Kidney epithelial cell (primary cell): ENCODE data around the gene PRLHR. TPM values are rescaled to one million over a fixed set of nuclear protein-coding genes. Genes with fewer than 3 reads are reported as not detected.

Experiments
- DNase-seq: peaks from one replicate; pipeline ENCODE4 v3.0.0-alpha.2; 2010; ENCODE audit warnings: low read depth
- H3K27me3 ChIP-seq: 2 replicates; pipeline ENCODE4 v1.6.0; 2011; ENCODE audit warnings: low read length; ENCODE audit not compliant: control insufficient read depth, insufficient read depth
- H3K36me3 ChIP-seq: 2 replicates; pipeline ENCODE4 v1.5.1; 2011; ENCODE audit warnings: low read length; ENCODE audit not compliant: control insufficient read depth, insufficient read depth
- H3K4me3 ChIP-seq: 2 replicates; pipeline ENCODE4 v1.5.1; 2011; ENCODE audit warnings: low read depth, mild to moderate bottlenecking, control low read depth, low read length
- CTCF ChIP-seq: IDR thresholded peaks from 2 replicates; pipeline ENCODE4 v1.5.1; 2011; ENCODE audit warnings: mild to moderate bottlenecking, moderate library complexity, low read length, control low read depth, inconsistent platforms; ENCODE audit not compliant: insufficient read depth, poor library complexity, severe bottlenecking
- total RNA-seq: library from RNA; depleted of rRNA; stranded (reverse); fragments of >200 nt; gene quantifications from 2 replicates; pipeline ENCODE4 v1.2.3, GENCODE V29; 2015

PRLHR gene
- total RNA-seq, 1 donor from 2014 or later, result not detected

- H3K4me3 ChIP-seq, result no peak overlapping the region
- TF ChIP-seq CTCF, result peak; percentile 22
- H3K27me3 ChIP-seq, result peaks cover 10% of the 10 kb centered on the region
- H3K36me3 ChIP-seq, result no peaks in the 10 kb centered on the region
- DNase-seq, result no peak
Measured at GRCh38 chr10:118564652-118565051, 30.8 kb downstream of the PRLHR start.

GRCh38 chr10:118564114-118564513 is 31.3 kb downstream of the PRLHR start:
- TF ChIP-seq CTCF, result no peak
- no peaks in the 10 kb centered on the region for H3K36me3 ChIP-seq

GRCh38 chr10:118563373-118563890 is 32.0 kb downstream of the PRLHR start:
- Histone ChIP-seq H3K27me3 (peaks cover 10% of the 10 kb centered on the region), H3K4me3 (no peak overlapping the region), H3K36me3 (no peaks in the 10 kb centered on the region)
- no peak for DNase-seq
- TF ChIP-seq CTCF, result no peak

More at GRCh38 chr10:118564114-118564513, 31.3 kb downstream of the PRLHR start:
- peaks cover 10% of the 10 kb centered on the region for H3K27me3 ChIP-seq
- no peak for DNase-seq
- H3K4me3 ChIP-seq, result no peak overlapping the region

- DNase-seq, result no peak
- no peak for TF ChIP-seq CTCF
- H3K27me3 ChIP-seq, result peaks cover 10% of the 10 kb centered on the region
- H3K4me3 ChIP-seq, result no peak overlapping the region
- H3K36me3 ChIP-seq, result no peaks in the 10 kb centered on the region
Measured at GRCh38 chr10:118562851-118563250, 32.6 kb downstream of the PRLHR start.

GRCh38 chr10:118557946-118558345 is 37.5 kb downstream of the PRLHR start:
- no peak for DNase-seq
- no peaks in the 10 kb centered on the region for H3K27me3 ChIP-seq
- H3K4me3 ChIP-seq, result no peak overlapping the region
- H3K36me3 ChIP-seq, result no peaks in the 10 kb centered on the region
- no peak for TF ChIP-seq CTCF

- H3K4me3 ChIP-seq, result no peak overlapping the region
- no peaks in the 10 kb centered on the region for H3K36me3 ChIP-seq
- no peak for TF ChIP-seq CTCF
- DNase-seq, result no peak
- H3K27me3 ChIP-seq, result no peaks in the 10 kb centered on the region
Measured at GRCh38 chr10:118551535-118552100, 43.8 kb downstream of the PRLHR start.
